ENCODE results near the gene MARCHF5. TPM values are rescaled to one million over a fixed set of nuclear protein-coding genes. Genes with fewer than 3 reads are reported as not detected.

Gene MARCHF5
- total and polyA plus RNA-seq, 2 donors (not counting 3 experiments of a cell fraction or from before 2014, with no cell fraction given): 23.4 to 48.0 TPM

GRCh38 chr10:92267343-92267742, 23.6 kb upstream of the MARCHF5 start:
- no peaks in the 10 kb centered on the region for H3K9me1 ChIP-seq (replicated peaks; ENCODE audit: control insufficient read depth, extremely low read depth, insufficient read depth, low read length)
- dilution Hi-C loops (cut with MboI; ENCODE audit: extremely low pct_ligation_motif_present, low sequenced_read_pairs) (no loop called here), intact Hi-C loops (cut with micrococcal nuclease) (no loop called here)
- DNase-seq (ENCODE audit: low read depth, low spot score) (no peak), FAIRE-seq (no peak)
- H3K9me3 ChIP-seq (replicated peaks; ENCODE audit: control insufficient read depth, insufficient read depth, low read length): no peaks in the 10 kb centered on the region
- TF ChIP-seq MYC (IDR thresholded peaks at IDR 0.05; ENCODE audit: low read depth, low read length) (no peak), FOS (IDR thresholded peaks at IDR 0.05; ENCODE audit: borderline replicate concordance, insufficient read depth, low read length) (no peak), EZH2 (IDR thresholded peaks at IDR 0.05; ENCODE audit: borderline replicate concordance, low read depth, low read length, severe bottlenecking) (no peak), MAX (IDR thresholded peaks at IDR 0.05; ENCODE audit: insufficient read depth, insufficient read length) (no peak), JUN (IDR thresholded peaks at IDR 0.05; ENCODE audit: borderline replicate concordance, insufficient read depth, insufficient read length, low read depth) (no peak), GATA2 (IDR thresholded peaks at IDR 0.05; ENCODE audit: insufficient read depth, insufficient read length, low read depth, low read length) (no peak), POLR2A (IDR thresholded peaks at IDR 0.05; ENCODE audit: low read depth, low read length) (no peak), CTCF (IDR thresholded peaks at IDR 0.05; ENCODE audit: extremely low read depth in 1 of 2, insufficient read depth in 1 of 2, low read depth in 1 of 2, low read length in 2 of 2) (no peak), POLR2AphosphoS5 (IDR thresholded peaks at IDR 0.05; ENCODE audit: insufficient read depth, low read depth, low read length) (no peak)
- H3K27ac ChIP-seq (ENCODE audit: insufficient read depth, low read depth, low read length): no peak overlapping the region
- H4K20me1 ChIP-seq (replicated peaks; ENCODE audit: control insufficient read depth, extremely low read depth, insufficient read depth, low read length): no peaks in the 10 kb centered on the region
- no peak overlapping the region for H2AFZ ChIP-seq (ENCODE audit: low read depth, low read length)
- H3K4me2 ChIP-seq (ENCODE audit: insufficient read depth, low read length): no peak overlapping the region
- no peaks in the 10 kb centered on the region for H3K79me2 ChIP-seq (ENCODE audit: control insufficient read depth, insufficient read depth, low read length)
- CTCF ChIA-PET: no interaction called here
- H3K27me3 ChIP-seq (ENCODE audit: control insufficient read depth in 2 of 2, insufficient read depth in 2 of 2, low read length in 2 of 2): no peaks in the 10 kb centered on the region
- no peaks in the 10 kb centered on the region for H3K4me1 ChIP-seq (ENCODE audit: control insufficient read depth, extremely low read depth, insufficient read depth, low read length)
- no peaks in the 10 kb centered on the region for H3K36me3 ChIP-seq (ENCODE audit: control insufficient read depth in 2 of 2, extremely low read depth in 1 of 2, insufficient read depth in 2 of 2, low read length in 2 of 2)
- BruUV-seq (replicated peaks): no TSS peak
- no peak overlapping the region for H3K9ac ChIP-seq (replicated peaks; ENCODE audit: extremely low read depth, insufficient read depth, low read length)
- H3K4me3 ChIP-seq (replicated peaks in 1 of 3; ENCODE audit: insufficient read depth in 1 of 3, low read depth in 1 of 3, low read length in 3 of 3): no peak overlapping the region
- POLR2A ChIA-PET: no interaction called here

All from endothelial cell of umbilical vein (primary cell).